Stomach (tissue), 9 donors: ENCODE measurements around the gene GALNT3. TPM values are rescaled to one million over a fixed set of nuclear protein-coding genes. Genes with fewer than 3 reads are reported as not detected.

ENCODE experiments used
- DNase-seq, 2 donors: peaks; one replicate each; pipeline versions ENCODE4 v3.0.0 to v3.0.0-alpha.2; 2013 to 2019
- H3K27ac ChIP-seq, 5 donors: fragments of 200-600 bp in 4 of 5; sonication (generic) in 4 of 5; one replicate each; pipeline ENCODE4 v1.5.1; 2013 to 2019; ENCODE audit warnings: mild to moderate bottlenecking in 1 of 5, moderate library complexity in 1 of 5
- H3K27me3 ChIP-seq, 3 donors: fragments of 200-600 bp; sonication (generic); one replicate each; pipeline ENCODE4 v1.5.1; 2017 to 2019; ENCODE audit warnings: mixed run types in 1 of 3
- H3K36me3 ChIP-seq, 4 donors: fragments of 200-600 bp; sonication (generic); 1 replicate in 3 of 4; 2 replicates in 1 of 4; pipeline ENCODE4 v1.5.1; 2016 to 2019
- H3K4me1 ChIP-seq, 4 donors: fragments of 200-600 bp; sonication (generic); one replicate each; pipeline ENCODE4 v1.5.1; 2016 to 2019
- H3K4me3 ChIP-seq, 4 donors: fragments of 200-600 bp; sonication (generic) in 3 of 4; one replicate each; pipeline ENCODE4 v1.5.1; 2016 to 2019; ENCODE audit warnings: mild to moderate bottlenecking in 1 of 4
- H3K9me3 ChIP-seq, 4 donors: fragments of 200-600 bp; sonication (generic); one replicate each; pipeline ENCODE4 v1.5.1; 2016 to 2019
- CTCF ChIP-seq, 7 experiments: fragments of 450-650 bp in 4 of 7; fragments of 200-600 bp in 3 of 7; sonication (generic) in 3 of 7; IDR thresholded peaks; one replicate each; pipeline ENCODE4 v1.5.1; 2016 to 2019; ENCODE audit warnings: antibody characterized with exemption in 7 of 7, control low read depth in 2 of 7, mild to moderate bottlenecking in 1 of 7
- EP300 ChIP-seq: sonication (generic); formaldehyde crosslinking; IDR thresholded peaks from one replicate; pipeline ENCODE4 v1.6.1; 2017; ENCODE audit warnings: antibody characterized with exemption
- POLR2A ChIP-seq, 4 donors: fragments of 450-650 bp; IDR thresholded peaks; one replicate each; pipeline ENCODE4 v1.6.1; 2016; ENCODE audit warnings: antibody characterized with exemption in 4 of 4, control low read depth in 2 of 4, mild to moderate bottlenecking in 1 of 4, moderate library complexity in 1 of 4
- POLR2AphosphoS5 ChIP-seq, 3 donors: sonication (generic); formaldehyde crosslinking; IDR thresholded peaks; one replicate each; pipeline ENCODE4 v1.6.1; 2016; ENCODE audit warnings: antibody characterized with exemption in 3 of 3
- WGBS, 5 donors: extraction: QIAGEN DNeasy Blood & Tissue Kit in 3 of 5; methylation state at CpG; one replicate each; pipeline versions ENCODE4 v1.1.5 to v1.1.7; 2013 to 2018; 5-methylcytosine and 5-hydroxymethylcytosine counted together
- intact Hi-C: fragments of 100-400 bp; cut with DNase I; formaldehyde crosslinking; loops from one replicate; pipeline ENCODE4 v1.15.1; 2023; ENCODE audit warnings: low total_unique reads
- polyA plus RNA-seq, 3 donors: library from polyadenylated mRNA; stranded (reverse); fragments of 200-250 nt; gene quantifications; one replicate each; pipeline ENCODE4 v1.2.3, GENCODE V29; 2013
- total RNA-seq, 5 donors: library from RNA; depleted of rRNA; stranded (reverse); fragments of >200 nt; gene quantifications; one replicate each; pipeline versions ENCODE4 v1.1.0 to v1.2.3, GENCODE V29; 2014 to 2016
- donor health status: healthy with polysubstance abuse.
- donor health status: Bipolar disorder and iron deficiency.
- donor health status: healthy.

GALNT3 gene
- total and polyA plus RNA-seq, 8 donors, result 15.2 to 134 (median 30.7) TPM

- WGBS, 5 donors, result 28 to 50% (median 43%) methylated on average over 2 of the region's 2 CpGs
- intact Hi-C loops, result no loop called here
- Histone ChIP-seq H3K36me3 (no peaks in the 10 kb centered on the region), H3K9me3 (no peaks in the 10 kb centered on the region), H3K27ac (peak overlapping the region in 4 of 5 donors; percentile 90 to 96 (median 94)), H3K27me3 (peaks cover 0 to 21% (median 11%) of the 10 kb centered on the region in 3 donors), H3K4me1 (peaks cover 11 to 72% (median 25%) of the 10 kb centered on the region in 4 donors), H3K4me3 (no peak overlapping the region)
- TF ChIP-seq POLR2A (IDR thresholded peaks at IDR 0.05), result no peak
- no peak for TF ChIP-seq CTCF (IDR thresholded peaks at IDR 0.05)
- peak in 1 of 2 donors; percentile 5 for DNase-seq
Measured at GRCh38 chr2:165791421-165792103, 2.5 kb downstream of the GALNT3 start.

- no peak overlapping the region for H3K4me3 ChIP-seq
- no peaks in the 10 kb centered on the region for H3K36me3 ChIP-seq
- no peak for DNase-seq
- H3K27ac ChIP-seq, result no peak overlapping the region
- WGBS, 5 donors, result 63 to 81% (median 67%) methylated on average over 1 of the region's 1 CpG
- peaks cover 0 to 21% (median 11%) of the 10 kb centered on the region in 3 donors for H3K27me3 ChIP-seq
- peaks cover 11 to 67% (median 25%) of the 10 kb centered on the region in 4 donors for H3K4me1 ChIP-seq
- intact Hi-C loops, result no loop called here
- TF ChIP-seq POLR2AphosphoS5 (IDR thresholded peaks at IDR 0.05) (no peak), EP300 (no peak), CTCF (IDR thresholded peaks at IDR 0.05) (no peak)
- H3K9me3 ChIP-seq, result no peaks in the 10 kb centered on the region
Measured at GRCh38 chr2:165790466-165790865, 3.6 kb downstream of the GALNT3 start.

GRCh38 chr2:165787334-165787733 lies 6.7 kb downstream of the GALNT3 start:
- DNase-seq, result no peak
- Histone ChIP-seq H3K36me3 (peaks cover 0 to 5% (median 0%) of the 10 kb centered on the region in 4 donors), H3K27me3 (no peaks in the 10 kb centered on the region), H3K4me3 (no peak overlapping the region), H3K9me3 (no peaks in the 10 kb centered on the region), H3K4me1 (peaks cover 0 to 42% (median 8%) of the 10 kb centered on the region in 4 donors), H3K27ac (no peak overlapping the region)
- intact Hi-C loops, result no loop called here
- 36 to 59% (median 42%) methylated on average over 1 of the region's 1 CpG for WGBS, 5 donors
- no peak for TF ChIP-seq CTCF (IDR thresholded peaks at IDR 0.05)
- TF ChIP-seq EP300, result no peak
- TF ChIP-seq POLR2A (IDR thresholded peaks at IDR 0.05), result no peak
- TF ChIP-seq POLR2AphosphoS5 (IDR thresholded peaks at IDR 0.05), result no peak

- TF ChIP-seq CTCF (IDR thresholded peaks at IDR 0.05) (no peak), POLR2A (IDR thresholded peaks at IDR 0.05) (no peak), EP300 (no peak), POLR2AphosphoS5 (IDR thresholded peaks at IDR 0.05) (no peak)
- Histone ChIP-seq H3K27me3 (no peaks in the 10 kb centered on the region), H3K9me3 (peaks cover 0 to 8% (median 0%) of the 10 kb centered on the region in 4 donors), H3K4me3 (no peak overlapping the region), H3K27ac (no peak overlapping the region), H3K4me1 (peaks cover 0 to 39% (median 15%) of the 10 kb centered on the region in 4 donors), H3K36me3 (peaks cover 0 to 5% (median 2%) of the 10 kb centered on the region in 4 donors)
- intact Hi-C loops, result no loop called here
- WGBS, 5 donors, result 95 to 99% (median 98%) methylated on average over 4 of the region's 4 CpGs
- no peak for DNase-seq
Measured at GRCh38 chr2:165779706-165780105, 14.3 kb downstream of the GALNT3 start.
